ENCODE measurements around the gene NEU2.

DNA sequence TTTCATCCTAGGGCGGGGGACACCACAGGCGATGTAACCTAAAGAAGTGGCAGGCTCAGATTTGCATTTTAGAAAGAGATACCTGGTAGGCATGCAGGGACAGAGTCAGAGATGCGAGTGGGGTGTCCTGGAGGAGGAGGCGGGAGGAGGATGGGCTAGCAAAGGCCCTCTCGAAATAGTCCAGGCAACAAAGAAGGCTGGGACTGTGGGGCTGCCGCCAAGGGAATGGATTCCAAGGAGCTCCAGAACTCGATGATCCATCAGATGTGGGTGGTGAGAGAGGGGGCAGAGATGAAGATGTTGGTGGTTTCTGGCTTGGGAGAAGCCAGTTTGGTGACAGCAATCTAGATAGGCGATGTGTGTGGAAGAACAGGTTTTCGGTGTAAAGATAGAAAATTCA, 15.2 kb downstream of the NEU2 start:
- TF ChIP-seq, protein P1, sequence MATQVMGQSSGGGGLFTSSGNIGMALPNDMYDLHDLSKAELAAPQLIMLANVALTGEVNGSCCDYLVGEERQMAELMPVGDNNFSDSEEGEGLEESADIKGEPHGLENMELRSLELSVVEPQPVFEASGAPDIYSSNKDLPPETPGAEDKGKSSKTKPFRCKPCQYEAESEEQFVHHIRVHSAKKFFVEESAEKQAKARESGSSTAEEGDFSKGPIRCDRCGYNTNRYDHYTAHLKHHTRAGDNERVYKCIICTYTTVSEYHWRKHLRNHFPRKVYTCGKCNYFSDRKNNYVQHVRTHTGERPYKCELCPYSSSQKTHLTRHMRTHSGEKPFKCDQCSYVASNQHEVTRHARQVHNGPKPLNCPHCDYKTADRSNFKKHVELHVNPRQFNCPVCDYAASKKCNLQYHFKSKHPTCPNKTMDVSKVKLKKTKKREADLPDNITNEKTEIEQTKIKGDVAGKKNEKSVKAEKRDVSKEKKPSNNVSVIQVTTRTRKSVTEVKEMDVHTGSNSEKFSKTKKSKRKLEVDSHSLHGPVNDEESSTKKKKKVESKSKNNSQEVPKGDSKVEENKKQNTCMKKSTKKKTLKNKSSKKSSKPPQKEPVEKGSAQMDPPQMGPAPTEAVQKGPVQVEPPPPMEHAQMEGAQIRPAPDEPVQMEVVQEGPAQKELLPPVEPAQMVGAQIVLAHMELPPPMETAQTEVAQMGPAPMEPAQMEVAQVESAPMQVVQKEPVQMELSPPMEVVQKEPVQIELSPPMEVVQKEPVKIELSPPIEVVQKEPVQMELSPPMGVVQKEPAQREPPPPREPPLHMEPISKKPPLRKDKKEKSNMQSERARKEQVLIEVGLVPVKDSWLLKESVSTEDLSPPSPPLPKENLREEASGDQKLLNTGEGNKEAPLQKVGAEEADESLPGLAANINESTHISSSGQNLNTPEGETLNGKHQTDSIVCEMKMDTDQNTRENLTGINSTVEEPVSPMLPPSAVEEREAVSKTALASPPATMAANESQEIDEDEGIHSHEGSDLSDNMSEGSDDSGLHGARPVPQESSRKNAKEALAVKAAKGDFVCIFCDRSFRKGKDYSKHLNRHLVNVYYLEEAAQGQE (IDR thresholded peaks at IDR 0.05; ENCODE audit: insufficient read depth in 1 of 2, low read depth in 2 of 2, low read length in 2 of 2), result no peak
- TF ChIP-seq FOXP2 (optimal IDR thresholded peaks at IDR 0.05; ENCODE audit: borderline replicate concordance, extremely low read depth, extremely low read length, insufficient read depth), result no peak
- no peak for TF ChIP-seq SIN3A (IDR thresholded peaks at IDR 0.05; ENCODE audit: borderline replicate concordance, insufficient read depth, low read length)
- no peak for TF ChIP-seq TAF1 (IDR thresholded peaks at IDR 0.05; ENCODE audit: borderline replicate concordance, insufficient read depth, low read length)
